HEK293 (cell line): Measurements from ENCODE around the gene MECP2.
A peak's percentile ranks its signal among the peaks of the same experiment; 100 is the strongest.

ENCODE experiments used
- CTCF ChIA-PET: fragments of 350-600 bp; formaldehyde crosslinking; extraction: SDS; loops from one replicate; lab custom pipeline; 2021; ENCODE audit warnings: antibody characterized with exemption; lab: Yijun Ruan, JAX
- POLR2A ChIA-PET: fragments of 300-600 bp; formaldehyde crosslinking; extraction: SDS; loops from one replicate; lab custom pipeline; 2020; ENCODE audit warnings: antibody characterized with exemption, inconsistent platforms; lab: Yijun Ruan, JAX
- H3K27ac ChIP-seq: fragments of 200-500 bp; sonication (Bioruptor generic); 2 replicates; pipeline ENCODE4 v1.5.1; 2014; ENCODE audit warnings: low read depth, low read length, control low read depth, inconsistent platforms; ENCODE audit errors: extremely low read depth
- H3K36me3 ChIP-seq, 2 experiments: fragments of 200-500 bp in 1 of 2; sonication (Bioruptor generic) in 1 of 2; 1 replicate in 1 of 2; 2 replicates in 1 of 2; pipeline ENCODE4 v1.5.1; 2014 to 2017; ENCODE audit warnings: inconsistent platforms in 2 of 2, low read length in 2 of 2; ENCODE audit not compliant: control insufficient read depth in 2 of 2, insufficient read depth in 1 of 2
- H3K4me1 ChIP-seq: fragments of 200-500 bp; sonication (Bioruptor generic); 2 replicates; pipeline ENCODE4 v1.5.1; 2014; ENCODE audit warnings: mild to moderate bottlenecking, low read length, inconsistent platforms; ENCODE audit not compliant: control insufficient read depth, insufficient read depth
- H3K4me3 ChIP-seq: 2 replicates; pipeline ENCODE4 v1.5.1; 2011; ENCODE audit warnings: low read depth, mild to moderate bottlenecking, control low read depth, low read length, moderate library complexity
- H3K9me3 ChIP-seq: fragments of 200-500 bp; sonication (Bioruptor generic); 2 replicates; pipeline ENCODE4 v1.5.1; 2014; ENCODE audit warnings: low read depth, low read length, inconsistent platforms; ENCODE audit not compliant: control insufficient read depth, insufficient read depth
- GLIS2 ChIP-seq: fragments of 450-650 bp; formaldehyde crosslinking; IDR thresholded peaks from 2 replicates; pipeline ENCODE4 v1.5.1; 2016; ENCODE audit warnings: missing biosample characterization, missing genetic modification characterization
- IKZF3 ChIP-seq: fragments of 450-650 bp; IDR thresholded peaks from 2 replicates; pipeline ENCODE4 v1.5.0; 2018; ENCODE audit warnings: missing biosample characterization, mild to moderate bottlenecking, missing genetic modification characterization, moderate library complexity
- KLF1 ChIP-seq: fragments of 450-650 bp; formaldehyde crosslinking; IDR thresholded peaks from 2 replicates; pipeline ENCODE4 v1.5.1; 2016; ENCODE audit warnings: missing biosample characterization, missing genetic modification characterization
- KLF10 ChIP-seq: fragments of 450-650 bp; IDR thresholded peaks from 2 replicates; pipeline ENCODE4 v1.5.1; 2018; ENCODE audit warnings: missing biosample characterization, mild to moderate bottlenecking, missing genetic modification characterization
- KLF17 ChIP-seq: fragments of 450-650 bp; formaldehyde crosslinking; IDR thresholded peaks from 2 replicates; pipeline ENCODE4 v1.5.1; 2016; ENCODE audit warnings: missing biosample characterization, missing genetic modification characterization
- PATZ1 ChIP-seq: fragments of 450-650 bp; formaldehyde crosslinking; IDR thresholded peaks from 2 replicates; pipeline ENCODE4 v1.5.1; 2016; ENCODE audit warnings: missing biosample characterization, missing genetic modification characterization
- PRDM2 ChIP-seq: fragments of 450-650 bp; formaldehyde crosslinking; IDR thresholded peaks from 2 replicates; pipeline ENCODE4 v1.5.1; 2016; ENCODE audit warnings: missing biosample characterization, missing genetic modification characterization, borderline replicate concordance
- REST ChIP-seq: fragments of 450-650 bp; formaldehyde crosslinking; IDR thresholded peaks from 2 replicates; pipeline ENCODE4 v1.5.1; 2016; ENCODE audit warnings: missing biosample characterization, missing genetic modification characterization
- SCRT2 ChIP-seq: fragments of 450-650 bp; formaldehyde crosslinking; IDR thresholded peaks from 2 replicates; pipeline ENCODE4 v1.5.1; 2016; ENCODE audit warnings: missing biosample characterization, missing genetic modification characterization
- SP3 ChIP-seq: fragments of 450-650 bp; formaldehyde crosslinking; IDR thresholded peaks from 2 replicates; pipeline ENCODE4 v1.5.1; 2016; ENCODE audit warnings: missing biosample characterization, missing genetic modification characterization
- TCF7L2 ChIP-seq: IDR thresholded peaks from 2 replicates; pipeline ENCODE4 v1.6.1; 2011; ENCODE audit warnings: low read depth, mild to moderate bottlenecking, inconsistent platforms, low read length, moderate library complexity, borderline replicate concordance
- ZBTB48 ChIP-seq: fragments of 450-650 bp; formaldehyde crosslinking; IDR thresholded peaks from 2 replicates; pipeline ENCODE4 v1.5.1; 2016; ENCODE audit warnings: missing biosample characterization, missing genetic modification characterization
- ZBTB8A ChIP-seq: fragments of 450-650 bp; formaldehyde crosslinking; IDR thresholded peaks from 2 replicates; pipeline ENCODE4 v1.5.1; 2016; ENCODE audit warnings: missing biosample characterization, missing genetic modification characterization
- ZEB2 ChIP-seq: fragments of 450-650 bp; formaldehyde crosslinking; IDR thresholded peaks from 2 replicates; pipeline ENCODE4 v1.5.1; 2016; ENCODE audit warnings: missing biosample characterization, missing genetic modification characterization
- ZNF132 ChIP-seq: fragments of 450-650 bp; formaldehyde crosslinking; IDR thresholded peaks from 2 replicates; pipeline ENCODE4 v1.5.1; 2017; ENCODE audit warnings: missing biosample characterization, missing genetic modification characterization, borderline replicate concordance
- ZNF174 ChIP-seq: fragments of 450-650 bp; formaldehyde crosslinking; IDR thresholded peaks from 2 replicates; pipeline ENCODE4 v1.5.0; 2017; ENCODE audit warnings: missing biosample characterization, mild to moderate bottlenecking, missing genetic modification characterization
- ZNF184 ChIP-seq: fragments of 450-650 bp; IDR thresholded peaks from 2 replicates; pipeline ENCODE4 v1.5.1; 2018; ENCODE audit warnings: missing biosample characterization, mild to moderate bottlenecking, missing genetic modification characterization
- ZNF335 ChIP-seq: fragments of 450-650 bp; formaldehyde crosslinking; conservative IDR thresholded peaks from 2 replicates; pipeline ENCODE4 v1.5.1; 2016; ENCODE audit warnings: missing biosample characterization, missing genetic modification characterization
- ZNF354C ChIP-seq: fragments of 450-650 bp; formaldehyde crosslinking; IDR thresholded peaks from 2 replicates; pipeline ENCODE4 v1.5.1; 2016; ENCODE audit warnings: missing biosample characterization, missing genetic modification characterization, low read depth, borderline replicate concordance
- ZNF433 ChIP-seq: fragments of 450-650 bp; formaldehyde crosslinking; IDR thresholded peaks from 2 replicates; pipeline ENCODE4 v1.5.1; 2016; ENCODE audit warnings: missing biosample characterization, missing genetic modification characterization, low read depth
- ZNF76 ChIP-seq: fragments of 450-650 bp; formaldehyde crosslinking; IDR thresholded peaks from 2 replicates; pipeline ENCODE4; 2016; ENCODE audit warnings: low read depth, missing biosample characterization, missing genetic modification characterization, borderline replicate concordance
- ZSCAN5A ChIP-seq: fragments of 450-650 bp; formaldehyde crosslinking; IDR thresholded peaks from 2 replicates; pipeline ENCODE4 v1.5.1; 2016; ENCODE audit warnings: missing biosample characterization, missing genetic modification characterization

The MECP2 gene

GRCh38 chrX:154097589-154098541 is at the start of gene MECP2:
Gene MECP2, minus strand, starts transcription at chrX:154097717.
- POLR2A ChIA-PET = interaction anchor here (0.7 to 1.0 kb wide), 3 partner anchors 13 to 127 kb away, joined by 3 to 5 read pairs (median 3); partner anchors contain the start of gene HCFC1
- CTCF ChIA-PET = no interaction called here
- Histone ChIP-seq H3K36me3 (no peaks in the 10 kb centered on the region), H3K4me1 (peaks cover 10% of the 10 kb centered on the region), H3K27ac (peak within 1 kb of the TSS; percentile 63; the same call in 1 of the 2 replicates), H3K9me3 (no peaks in the 10 kb centered on the region), H3K4me3 (peak within 1 kb of the TSS; percentile 61)
- TF ChIP-seq ZNF132 (tag by site-specific recombination) (no peak), ZEB2 (tag by site-specific recombination) (no peak), ZNF433 (tag by site-specific recombination) (no peak), ZNF354C (tag by site-specific recombination) (no peak), TCF7L2 (no peak), KLF10 (tag by site-specific recombination) (no peak), SCRT2 (0 out of 2 replicates have a peak, but pooled peaks have one; percentile 14), ZBTB8A (tag by site-specific recombination) (peak; percentile 85), KLF17 (tag by site-specific recombination) (no peak), ZNF335 (peak; percentile 95), IKZF3 (tag by site-specific recombination) (no peak), PATZ1 (tag by site-specific recombination) (peak; percentile 60), SP3 (tag by site-specific recombination) (peak; percentile 90), GLIS2 (tag by site-specific recombination) (0 out of 2 replicates have a peak, but pooled peaks have one; percentile 21), ZSCAN5A (no peak), REST (tag by site-specific recombination) (no peak), ZBTB48 (peak; percentile 69), ZNF174 (no peak), PRDM2 (tag by site-specific recombination) (no peak), ZNF184 (no peak), ZNF76 (tag by site-specific recombination) (no peak), KLF1 (tag by site-specific recombination) (no peak)
